GM18909 (cell line): Measurements from ENCODE around the gene PRKACG.
"Not testable (repeated sequence)": the region's sequence is repeated elsewhere in the genome, so short reads cannot be mapped to it uniquely, and the experiment has no call there.

ENCODE experiments used
- ATAC-seq: cut with Tn5 transposase; IDR thresholded peaks from one replicate; pipeline ENCODE4 v1.9.1; 2021; ENCODE audit warnings: mild to moderate bottlenecking; ENCODE audit not compliant: unreplicated experiment, poor library complexity

Gene PRKACG

GRCh38 chr9:68986949-68987348 is 27.0 kb downstream of the PRKACG start:
- not testable (repeated sequence) for ATAC-seq

- ATAC-seq: no peak
Observed at GRCh38 chr9:68983522-68984424, 30.1 kb downstream of the PRKACG start.

DNA sequence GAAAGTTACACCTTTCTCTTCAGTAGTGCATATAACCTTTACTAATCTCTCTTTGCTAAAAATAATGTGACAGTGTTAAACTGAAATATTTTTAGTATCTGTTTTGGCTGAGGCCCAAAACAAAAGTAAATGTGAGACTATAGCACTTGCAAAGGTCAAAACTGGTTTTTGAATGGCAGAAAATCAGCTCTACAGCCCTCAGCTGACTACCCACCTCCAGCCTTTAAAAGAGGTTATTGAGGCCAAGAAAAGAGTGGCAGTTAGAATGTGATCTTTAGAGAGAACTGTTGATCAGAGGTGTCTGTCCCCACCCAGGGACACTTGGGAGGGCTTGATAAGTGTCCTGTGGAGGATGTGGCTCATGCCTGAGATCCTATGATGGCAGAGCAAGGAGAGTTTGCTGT is 30.9 kb downstream of the PRKACG start:
- ATAC-seq: no peak

DNA sequence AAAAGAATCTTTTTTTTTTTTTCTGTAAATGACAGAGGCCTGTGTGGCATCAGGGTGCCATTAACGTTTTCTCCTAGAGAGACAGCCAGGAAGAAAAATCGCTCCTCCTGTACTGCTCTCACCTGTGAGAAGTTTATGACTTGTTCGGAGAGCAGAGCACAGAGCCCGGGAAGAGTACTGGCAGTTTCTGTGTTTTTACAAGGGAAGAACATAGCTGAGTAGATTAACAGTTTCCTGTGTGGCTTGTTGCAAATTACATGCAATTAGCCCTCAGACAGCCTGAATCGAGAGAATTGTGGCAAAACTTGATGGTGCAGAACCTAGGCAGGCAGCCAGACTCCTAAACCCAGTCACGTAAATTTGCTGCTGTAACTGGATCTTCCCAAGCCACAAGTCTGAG is 32.1 kb downstream of the PRKACG start:
- peak; percentile 52 for ATAC-seq

DNA sequence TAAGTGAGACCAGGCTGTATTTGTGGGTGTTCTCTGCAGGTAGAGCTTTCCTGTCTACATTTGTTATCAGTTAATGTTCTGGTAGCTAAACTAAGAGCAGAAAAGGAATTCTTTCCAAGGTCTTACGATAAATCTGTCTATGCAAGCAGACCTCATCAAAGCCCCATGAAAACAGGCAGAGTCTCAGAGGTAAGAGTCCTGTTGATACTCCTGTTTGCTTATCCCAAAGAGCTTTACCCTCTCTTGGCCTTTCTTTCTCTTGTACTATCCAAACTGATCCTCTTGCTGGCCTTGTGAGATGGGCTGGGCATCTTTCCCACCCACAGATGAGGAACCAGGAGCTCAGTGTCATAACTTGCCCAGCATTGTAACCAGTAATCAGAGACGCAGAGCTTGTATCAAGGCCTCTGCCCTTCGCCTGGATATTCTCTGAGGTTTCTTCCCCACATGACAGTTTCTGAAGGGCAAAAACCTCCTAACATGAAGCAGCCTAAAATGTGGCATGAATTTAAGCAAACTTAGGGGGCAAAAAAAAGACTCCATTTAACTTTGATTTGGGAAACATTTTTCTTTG is 33.5 kb downstream of the PRKACG start:
- no peak for ATAC-seq

DNA sequence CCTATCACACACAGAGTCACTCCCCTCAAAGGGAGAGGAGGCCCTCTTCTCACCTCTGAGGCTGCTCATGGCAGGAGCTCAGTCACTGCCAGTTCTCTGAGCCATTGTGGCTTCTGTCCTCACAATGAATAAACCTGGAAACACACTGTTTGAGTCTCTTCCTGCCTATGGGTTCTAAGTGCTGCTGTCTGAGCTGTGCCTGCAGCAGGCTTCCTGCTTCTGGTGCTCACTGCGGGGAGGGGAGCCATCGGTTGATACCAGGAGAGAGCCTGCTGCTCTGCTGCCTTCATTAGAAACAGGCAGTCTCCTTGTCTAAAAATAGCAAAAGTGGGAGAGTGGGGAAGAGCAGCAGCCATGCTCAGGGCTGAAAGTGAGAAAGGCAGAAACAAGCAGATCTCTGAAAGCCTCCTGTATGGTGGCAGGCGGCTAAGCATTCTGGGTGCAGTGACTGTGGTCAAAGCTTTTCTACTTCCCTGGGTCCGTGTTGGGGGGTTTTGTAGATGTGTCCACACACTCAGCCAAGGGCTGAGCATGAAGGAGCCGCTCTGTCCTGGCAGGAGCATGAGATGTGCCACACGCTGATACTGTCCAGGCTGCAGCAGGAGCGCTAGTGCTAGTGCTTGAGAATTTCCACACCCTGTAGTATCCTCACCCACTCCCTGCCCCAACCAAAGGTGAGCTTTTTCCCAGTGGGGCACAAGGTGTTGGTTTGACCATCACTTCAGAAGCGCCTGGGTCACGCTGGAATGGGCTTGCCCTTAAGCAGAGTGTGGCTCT is 34.2 kb downstream of the PRKACG start:
- ATAC-seq: peak; percentile 34

DNA sequence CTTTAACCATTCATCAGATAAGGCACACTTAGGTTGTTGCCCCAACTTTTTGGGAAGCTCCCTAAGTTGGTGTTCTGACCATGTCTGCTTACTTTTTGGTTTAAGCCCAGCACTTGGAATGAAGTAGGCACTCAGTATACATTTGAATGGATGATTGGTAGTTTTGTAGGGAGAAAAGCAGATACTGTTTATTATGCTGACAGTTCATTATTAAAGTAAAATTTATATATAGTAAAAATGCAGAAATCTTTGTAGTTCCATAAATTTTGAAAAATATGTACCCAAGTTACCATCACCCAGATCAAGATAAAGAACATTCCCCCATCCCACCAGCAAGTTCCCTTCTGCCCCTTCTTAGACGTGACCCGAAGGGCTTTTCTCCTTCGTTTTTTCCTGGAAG is 35.4 kb downstream of the PRKACG start:
- ATAC-seq: no peak

DNA sequence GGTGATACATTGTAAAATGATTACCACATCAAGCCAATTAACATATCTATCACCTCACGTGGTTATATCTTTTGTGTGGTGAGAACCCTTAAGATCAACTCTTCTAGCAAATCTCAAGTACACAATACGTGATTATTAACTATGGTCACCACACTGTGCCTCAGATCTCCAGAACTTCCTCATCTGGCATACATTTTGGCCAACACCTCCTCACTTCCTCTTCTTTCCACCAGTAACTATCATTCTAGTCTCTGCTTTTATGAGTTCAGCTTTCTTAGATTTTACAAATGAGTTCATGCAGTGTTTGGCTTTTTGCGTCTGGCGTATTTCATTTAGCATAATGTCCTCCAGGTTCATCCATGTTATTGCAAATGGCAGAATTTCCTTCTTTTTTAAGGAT is 35.8 kb downstream of the PRKACG start:
- ATAC-seq: peak; percentile 26

GRCh38 chr9:68975365-68976043 is 38.4 kb downstream of the PRKACG start:
- ATAC-seq: no peak

DNA sequence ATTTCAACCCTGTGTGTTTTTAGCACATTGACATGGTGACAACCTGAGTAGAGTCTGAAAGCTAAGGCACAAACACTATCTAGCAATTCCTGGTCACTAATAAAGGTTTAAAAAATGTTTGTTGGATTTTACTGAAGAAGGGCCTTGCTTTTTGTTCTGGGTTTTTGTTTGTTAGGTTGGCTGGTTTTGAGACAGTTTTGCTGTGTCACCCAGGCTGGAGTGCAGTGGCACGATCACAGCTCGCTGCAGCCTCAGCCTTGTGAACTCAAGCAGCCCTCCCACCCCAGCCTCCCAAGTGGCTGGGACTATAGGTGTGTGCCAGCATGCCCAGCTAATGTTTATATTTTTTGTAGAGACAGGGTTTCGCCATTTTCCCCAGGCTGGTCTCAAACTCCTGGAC is 39.0 kb downstream of the PRKACG start:
- ATAC-seq: no peak

GRCh38 chr9:68974431-68974830 is 39.5 kb downstream of the PRKACG start:
- ATAC-seq: peak; percentile 88

- ATAC-seq: no peak
Observed at GRCh38 chr9:68973619-68974018, 40.3 kb downstream of the PRKACG start.

GRCh38 chr9:68970151-68970550 is 43.8 kb downstream of the PRKACG start:
- ATAC-seq: no peak

- ATAC-seq: no peak
Observed at GRCh38 chr9:68969538-68969937, 44.4 kb downstream of the PRKACG start.

- ATAC-seq: no peak
Observed at GRCh38 chr9:68967800-68968199, 46.1 kb downstream of the PRKACG start.

- ATAC-seq: peak; percentile 71
Observed at GRCh38 chr9:68966496-68966944, 47.4 kb downstream of the PRKACG start.

- ATAC-seq: no peak
Observed at GRCh38 chr9:68964765-68965164, 49.1 kb downstream of the PRKACG start.

DNA sequence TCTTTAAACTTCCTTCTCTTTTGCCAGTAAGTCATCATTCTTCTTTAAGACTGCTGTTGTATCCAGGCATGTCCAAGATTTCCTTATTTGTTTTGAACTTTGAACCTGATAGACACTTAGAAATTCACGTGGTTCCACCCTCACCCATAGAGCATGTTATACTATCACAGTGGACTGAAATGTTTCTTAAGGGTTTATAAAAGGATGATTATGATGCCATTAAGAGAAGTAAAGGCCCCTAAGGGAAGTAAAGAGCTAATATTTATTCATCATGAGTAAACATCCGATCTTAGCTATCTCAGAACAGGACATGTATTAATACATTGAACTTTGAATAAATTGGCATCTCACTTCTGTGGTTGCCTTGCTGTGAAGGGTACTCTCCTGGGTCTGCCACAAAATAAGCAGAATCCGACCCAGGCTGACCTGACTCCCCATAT is 49.8 kb downstream of the PRKACG start:
- no peak for ATAC-seq

GRCh38 chr9:68963416-68963815 is 50.5 kb downstream of the PRKACG start:
- no peak for ATAC-seq
